Measurements from ENCODE around the gene ZSCAN30. TPM values are rescaled to one million over a fixed set of nuclear protein-coding genes. Genes with fewer than 3 reads are reported as not detected.

Gene ZSCAN30
- total RNA-seq, 5 donors from 2014 or later (not counting 1 experiment from before 2014, with no cell fraction given), result 14.4 to 19.6 (median 16.2) TPM

GRCh38 chr18:35239314-35239713, 50.7 kb downstream of the ZSCAN30 start:
- Histone ChIP-seq H3K27ac (ENCODE audit: low read length) (no peak overlapping the region), H3K36me3 (ENCODE audit: control insufficient read depth in 2 of 2, extremely low read depth in 1 of 2, insufficient read depth in 1 of 2, low read length in 1 of 2) (peaks cover 0 to 19% of the 10 kb centered on the region in 2 donors), H3K4me3 (ENCODE audit: control insufficient read depth in 1 of 2, extremely low read depth in 1 of 2, low read length in 1 of 2) (no peak overlapping the region), H3K4me1 (ENCODE audit: control insufficient read depth in 1 of 2, extremely low read depth in 1 of 2, insufficient read depth in 2 of 2, low read length in 2 of 2) (peaks cover 4 to 14% of the 10 kb centered on the region in 2 experiments), H3K27me3 (replicated peaks in 1 of 2; ENCODE audit: control insufficient read depth in 2 of 2, extremely low read depth in 1 of 2, insufficient read depth in 2 of 2, low read length in 1 of 2) (no peaks in the 10 kb centered on the region), H3K9me3 (no peaks in the 10 kb centered on the region)
- no CpG with 5 or more reads among the region's 1 CpG for WGBS (ENCODE audit: insufficient coverage)
- DNase-seq (no peak), ATAC-seq (replicated peaks in 1 of 4) (no peak)
- Mint-ChIP-seq H3K36me3 (peaks cover 19% of the 10 kb centered on the region), H3K9me3 (no peaks in the 10 kb centered on the region), H3K4me1 (peaks cover 22 to 26% (median 25%) of the 10 kb centered on the region in 3 donors), H3K4me3 (no peak overlapping the region), H3K27me3 (no peaks in the 10 kb centered on the region), H3K27ac (peak overlapping the region in 1 of 2 donors; percentile 41)
- CTCF ChIA-PET, result interaction anchor here (0.6 to 1.5 kb wide), 3 partner anchors 8 to 261 kb away, joined by 3 to 5 read pairs (median 3); no protein-coding TSS in a partner anchor
- POLR2A ChIA-PET, result interaction anchor here in 1 of 2 donors (0.8 to 1.2 kb wide), 2 partner anchors 8 to 197 kb away, joined by 3 read pairs; no protein-coding TSS in a partner anchor

- no peaks in the 10 kb centered on the region for H3K27me3 Mint-ChIP-seq
- no peak overlapping the region for H3K4me3 ChIP-seq (ENCODE audit: control insufficient read depth in 1 of 2, extremely low read depth in 1 of 2, low read length in 1 of 2)
These were observed 53.3 kb downstream of the ZSCAN30 start for GRCh38 chr18:35236571-35237363.

GRCh38 chr18:35231052-35231451, 59.0 kb downstream of the ZSCAN30 start:
- peaks cover 0 to 3% of the 10 kb centered on the region in 2 donors for H3K27me3 Mint-ChIP-seq
- H3K27me3 ChIP-seq (replicated peaks in 1 of 2; ENCODE audit: control insufficient read depth in 2 of 2, extremely low read depth in 1 of 2, insufficient read depth in 2 of 2, low read length in 1 of 2), result peaks cover 0 to 2% of the 10 kb centered on the region in 2 experiments
- peaks cover 0 to 3% of the 10 kb centered on the region in 2 experiments for H3K4me1 ChIP-seq (ENCODE audit: control insufficient read depth in 1 of 2, extremely low read depth in 1 of 2, insufficient read depth in 2 of 2, low read length in 2 of 2)
- WGBS (ENCODE audit: insufficient coverage), result no CpG with 5 or more reads among the region's 6 CpGs
- CTCF ChIA-PET, result interaction anchor here (0.6 to 3.4 kb wide), 20 partner anchors 9 to 201 kb away, joined by 3 to 20 read pairs (median 5); partner anchors contain the start of genes ZNF397 (in 2 of the 2) and ZNF24 (in 1 of the 2)
- H3K9me3 ChIP-seq, result no peaks in the 10 kb centered on the region
- H3K27ac ChIP-seq (ENCODE audit: low read length), result no peak overlapping the region
- no peaks in the 10 kb centered on the region for H3K36me3 ChIP-seq (ENCODE audit: control insufficient read depth in 2 of 2, extremely low read depth in 1 of 2, insufficient read depth in 1 of 2, low read length in 1 of 2)
- peak; percentile 42 to 91 (median 71) for DNase-seq
- ATAC-seq (replicated peaks in 1 of 4), result peak; percentile 84 to 95 (median 90)
- H3K9me3 Mint-ChIP-seq, result no peaks in the 10 kb centered on the region
- H3K4me3 Mint-ChIP-seq, result peak overlapping the region; percentile 13 to 36 (median 32)
- peaks cover 3 to 5% (median 3%) of the 10 kb centered on the region in 3 donors for H3K4me1 Mint-ChIP-seq
- no peaks in the 10 kb centered on the region for H3K36me3 Mint-ChIP-seq
- POLR2A ChIA-PET, result interaction anchor here (0.6 to 1.4 kb wide), 3 partner anchors 8 to 57 kb away, joined by 3 to 4 read pairs (median 3); partner anchors contain the start of gene ZNF397 (in 1 of the 2)
- H3K27ac Mint-ChIP-seq, result peak overlapping the region in 1 of 2 donors; percentile 13
- no peak overlapping the region for H3K4me3 ChIP-seq (ENCODE audit: control insufficient read depth in 1 of 2, extremely low read depth in 1 of 2, low read length in 1 of 2)

More at GRCh38 chr18:35236571-35237363, 53.3 kb downstream of the ZSCAN30 start:
- Histone ChIP-seq H3K27me3 (replicated peaks in 1 of 2; ENCODE audit: control insufficient read depth in 2 of 2, extremely low read depth in 1 of 2, insufficient read depth in 2 of 2, low read length in 1 of 2) (peaks cover 0 to 2% of the 10 kb centered on the region in 2 experiments), H3K36me3 (ENCODE audit: control insufficient read depth in 2 of 2, extremely low read depth in 1 of 2, insufficient read depth in 1 of 2, low read length in 1 of 2) (no peaks in the 10 kb centered on the region), H3K27ac (ENCODE audit: low read length) (no peak overlapping the region), H3K4me1 (ENCODE audit: control insufficient read depth in 1 of 2, extremely low read depth in 1 of 2, insufficient read depth in 2 of 2, low read length in 2 of 2) (peaks cover 4 to 8% of the 10 kb centered on the region in 2 experiments), H3K9me3 (no peaks in the 10 kb centered on the region)
- Mint-ChIP-seq H3K9me3 (no peaks in the 10 kb centered on the region), H3K36me3 (no peaks in the 10 kb centered on the region), H3K4me1 (peaks cover 0 to 4% (median 3%) of the 10 kb centered on the region in 3 donors), H3K4me3 (no peak overlapping the region), H3K27ac (no peak overlapping the region)
- ATAC-seq (replicated peaks in 1 of 4) (no peak), DNase-seq (no peak)
- CTCF ChIA-PET, result interaction anchor here in 1 of 2 donors (0.7 to 1.3 kb wide), 3 partner anchors 9 to 111 kb away, joined by 3 to 4 read pairs (median 3); no protein-coding TSS in a partner anchor
- no CpG with 5 or more reads among the region's 1 CpG for WGBS (ENCODE audit: insufficient coverage)
- POLR2A ChIA-PET, result interaction anchor here in 1 of 2 donors (0.6 to 0.7 kb wide), 2 partner anchors 61 to 94 kb away, joined by 3 to 4 read pairs; no protein-coding TSS in a partner anchor

- no peak overlapping the region for H3K27ac Mint-ChIP-seq
- Histone ChIP-seq H3K9me3 (no peaks in the 10 kb centered on the region), H3K4me1 (ENCODE audit: control insufficient read depth in 1 of 2, extremely low read depth in 1 of 2, insufficient read depth in 2 of 2, low read length in 2 of 2) (peaks cover 0 to 3% of the 10 kb centered on the region in 2 experiments), H3K27ac (ENCODE audit: low read length) (no peak overlapping the region), H3K27me3 (replicated peaks in 1 of 2; ENCODE audit: control insufficient read depth in 2 of 2, extremely low read depth in 1 of 2, insufficient read depth in 2 of 2, low read length in 1 of 2) (no peaks in the 10 kb centered on the region), H3K36me3 (ENCODE audit: control insufficient read depth in 2 of 2, extremely low read depth in 1 of 2, insufficient read depth in 1 of 2, low read length in 1 of 2) (no peaks in the 10 kb centered on the region), H3K4me3 (ENCODE audit: control insufficient read depth in 1 of 2, extremely low read depth in 1 of 2, low read length in 1 of 2) (no peak overlapping the region)
- no CpG with 5 or more reads among the region's 1 CpG for WGBS (ENCODE audit: insufficient coverage)
- H3K9me3 Mint-ChIP-seq, result no peaks in the 10 kb centered on the region
- ATAC-seq (replicated peaks in 1 of 4), result no peak
- peaks cover 3 to 6% of the 10 kb centered on the region in 2 donors for H3K27me3 Mint-ChIP-seq
- no peak for DNase-seq
- ChIA-PET POLR2A (no interaction called here), CTCF (no interaction called here)
- H3K4me3 Mint-ChIP-seq, result no peak overlapping the region
- peaks cover 3 to 5% (median 3%) of the 10 kb centered on the region in 3 donors for H3K4me1 Mint-ChIP-seq
- no peaks in the 10 kb centered on the region for H3K36me3 Mint-ChIP-seq
These were observed 62.8 kb downstream of the ZSCAN30 start for GRCh38 chr18:35227254-35227653.

- H3K9me3 ChIP-seq, result no peaks in the 10 kb centered on the region
- WGBS (ENCODE audit: insufficient coverage), result no CpG with 5 or more reads among the region's 3 CpGs
- CTCF ChIA-PET, result no interaction called here
- DNase-seq (no peak), ATAC-seq (replicated peaks in 1 of 4) (no peak)
- H3K4me1 ChIP-seq (ENCODE audit: control insufficient read depth in 1 of 2, extremely low read depth in 1 of 2, insufficient read depth in 2 of 2, low read length in 2 of 2), result no peaks in the 10 kb centered on the region
- H3K4me3 ChIP-seq (ENCODE audit: control insufficient read depth in 1 of 2, extremely low read depth in 1 of 2, low read length in 1 of 2), result no peak overlapping the region
- H3K4me3 Mint-ChIP-seq, result no peak overlapping the region
- H3K27me3 Mint-ChIP-seq, result peaks cover 3 to 4% of the 10 kb centered on the region in 2 donors
- POLR2A ChIA-PET, result no interaction called here
- no peaks in the 10 kb centered on the region for H3K36me3 Mint-ChIP-seq
- no peaks in the 10 kb centered on the region for H3K36me3 ChIP-seq (ENCODE audit: control insufficient read depth in 2 of 2, extremely low read depth in 1 of 2, insufficient read depth in 1 of 2, low read length in 1 of 2)
- no peak overlapping the region for H3K27ac ChIP-seq (ENCODE audit: low read length)
- H3K27ac Mint-ChIP-seq, result no peak overlapping the region
- no peaks in the 10 kb centered on the region for H3K4me1 Mint-ChIP-seq
- no peaks in the 10 kb centered on the region for H3K9me3 Mint-ChIP-seq
- no peaks in the 10 kb centered on the region for H3K27me3 ChIP-seq (replicated peaks in 1 of 2; ENCODE audit: control insufficient read depth in 2 of 2, extremely low read depth in 1 of 2, insufficient read depth in 2 of 2, low read length in 1 of 2)
These were observed 66.2 kb downstream of the ZSCAN30 start for GRCh38 chr18:35223797-35224196.

GRCh38 chr18:35220424-35220823, 69.6 kb downstream of the ZSCAN30 start:
- WGBS (ENCODE audit: insufficient coverage), result 87% methylated on average over 6 of the region's 6 CpGs
- Mint-ChIP-seq H3K27ac (no peak overlapping the region), H3K27me3 (peaks cover 3 to 6% of the 10 kb centered on the region in 2 donors), H3K36me3 (no peaks in the 10 kb centered on the region), H3K4me3 (no peak overlapping the region), H3K9me3 (no peaks in the 10 kb centered on the region), H3K4me1 (no peaks in the 10 kb centered on the region)
- DNase-seq (no peak), ATAC-seq (replicated peaks in 1 of 4) (no peak)
- Histone ChIP-seq H3K27me3 (replicated peaks in 1 of 2; ENCODE audit: control insufficient read depth in 2 of 2, extremely low read depth in 1 of 2, insufficient read depth in 2 of 2, low read length in 1 of 2) (no peaks in the 10 kb centered on the region), H3K27ac (ENCODE audit: low read length) (no peak overlapping the region), H3K4me3 (ENCODE audit: control insufficient read depth in 1 of 2, extremely low read depth in 1 of 2, low read length in 1 of 2) (no peak overlapping the region), H3K36me3 (ENCODE audit: control insufficient read depth in 2 of 2, extremely low read depth in 1 of 2, insufficient read depth in 1 of 2, low read length in 1 of 2) (no peaks in the 10 kb centered on the region), H3K4me1 (ENCODE audit: control insufficient read depth in 1 of 2, extremely low read depth in 1 of 2, insufficient read depth in 2 of 2, low read length in 2 of 2) (no peaks in the 10 kb centered on the region), H3K9me3 (no peaks in the 10 kb centered on the region)
- ChIA-PET POLR2A (no interaction called here), CTCF (interaction anchor here in 1 of 2 donors (0.6 kb wide), 1 partner anchor 10 kb away, joined by 3 read pairs; no protein-coding TSS in a partner anchor)

All from T-cell (primary cell).